B cell (primary cell): Measurements from ENCODE around the gene MAP3K14.

Experiments used
- EZH2 ChIP-seq: IDR thresholded peaks from 2 replicates; pipeline ENCODE4 v1.6.1; 2012; ENCODE audit warnings: borderline replicate concordance, low read depth, mild to moderate bottlenecking, moderate library complexity, low read length; ENCODE audit not compliant: insufficient read depth, poor library complexity, severe bottlenecking
- TF ChIP-seq, protein P1 (sequence below): fragments of 200-600 bp; IDR thresholded peaks from one replicate; pipeline ENCODE4 v1.8.0; 2022; ENCODE audit warnings: antibody characterized with exemption, mild to moderate bottlenecking

DNA sequence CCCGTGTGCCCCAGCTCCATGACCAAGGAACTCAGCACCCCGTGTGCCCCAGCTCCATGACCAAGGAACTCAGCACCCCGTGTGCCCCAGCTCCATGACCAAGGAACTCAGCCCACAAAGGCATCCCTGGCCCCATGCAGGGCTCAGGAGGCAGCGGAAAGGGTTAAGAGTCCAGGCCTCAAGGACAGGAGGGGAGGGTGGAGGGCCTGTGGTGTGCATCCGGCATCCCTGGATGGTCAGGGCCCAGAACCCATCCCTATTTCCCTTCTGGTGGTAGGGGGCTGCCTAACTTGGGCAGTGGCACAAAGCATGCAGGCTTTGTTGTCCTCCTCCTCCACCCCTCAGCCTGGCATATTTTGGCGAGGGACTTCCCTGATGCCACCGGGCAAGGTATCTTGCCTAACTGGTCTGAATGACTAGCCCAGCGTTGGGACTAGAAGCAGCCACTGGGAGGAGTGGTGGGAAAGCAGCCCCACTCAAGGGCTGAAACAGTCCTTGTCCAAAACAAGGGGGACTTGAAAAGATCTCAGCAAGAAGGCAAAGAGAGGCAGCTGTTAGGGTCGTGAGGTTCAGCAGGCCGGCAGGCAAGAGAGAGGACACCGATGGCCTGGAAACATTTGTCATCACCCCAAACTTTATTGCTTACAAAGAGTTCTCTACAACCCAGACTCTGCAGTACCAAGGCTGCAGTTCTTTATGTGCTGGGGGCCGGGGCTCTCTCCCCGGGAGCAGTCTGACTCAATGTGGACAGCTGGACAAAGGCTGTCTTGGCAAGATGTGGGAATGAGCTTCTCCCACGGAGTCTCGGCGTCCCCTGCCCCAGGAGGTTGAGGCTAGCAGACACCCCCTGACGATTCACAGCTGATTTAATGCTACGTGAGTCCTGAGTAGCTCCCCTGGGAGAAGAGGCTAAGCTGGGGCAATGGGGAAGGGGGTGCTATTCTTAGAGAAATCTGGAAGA is 54.0 kb downstream of the MAP3K14 start:
- TF ChIP-seq, protein P1, sequence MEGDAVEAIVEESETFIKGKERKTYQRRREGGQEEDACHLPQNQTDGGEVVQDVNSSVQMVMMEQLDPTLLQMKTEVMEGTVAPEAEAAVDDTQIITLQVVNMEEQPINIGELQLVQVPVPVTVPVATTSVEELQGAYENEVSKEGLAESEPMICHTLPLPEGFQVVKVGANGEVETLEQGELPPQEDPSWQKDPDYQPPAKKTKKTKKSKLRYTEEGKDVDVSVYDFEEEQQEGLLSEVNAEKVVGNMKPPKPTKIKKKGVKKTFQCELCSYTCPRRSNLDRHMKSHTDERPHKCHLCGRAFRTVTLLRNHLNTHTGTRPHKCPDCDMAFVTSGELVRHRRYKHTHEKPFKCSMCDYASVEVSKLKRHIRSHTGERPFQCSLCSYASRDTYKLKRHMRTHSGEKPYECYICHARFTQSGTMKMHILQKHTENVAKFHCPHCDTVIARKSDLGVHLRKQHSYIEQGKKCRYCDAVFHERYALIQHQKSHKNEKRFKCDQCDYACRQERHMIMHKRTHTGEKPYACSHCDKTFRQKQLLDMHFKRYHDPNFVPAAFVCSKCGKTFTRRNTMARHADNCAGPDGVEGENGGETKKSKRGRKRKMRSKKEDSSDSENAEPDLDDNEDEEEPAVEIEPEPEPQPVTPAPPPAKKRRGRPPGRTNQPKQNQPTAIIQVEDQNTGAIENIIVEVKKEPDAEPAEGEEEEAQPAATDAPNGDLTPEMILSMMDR: no peak
- TF ChIP-seq EZH2: no peak
